GM21723 (cell line): ENCODE data around the gene IL17REL.

ENCODE experiments used
- ATAC-seq: cut with Tn5 transposase; IDR thresholded peaks from one replicate; pipeline ENCODE4 v1.9.1; 2021; ENCODE audit warnings: mild to moderate bottlenecking, moderate library complexity; ENCODE audit not compliant: unreplicated experiment

The IL17REL gene

GRCh38 chr22:49958931-49959781 lies 53.4 kb downstream of the IL17REL start:
- no peak for ATAC-seq

DNA sequence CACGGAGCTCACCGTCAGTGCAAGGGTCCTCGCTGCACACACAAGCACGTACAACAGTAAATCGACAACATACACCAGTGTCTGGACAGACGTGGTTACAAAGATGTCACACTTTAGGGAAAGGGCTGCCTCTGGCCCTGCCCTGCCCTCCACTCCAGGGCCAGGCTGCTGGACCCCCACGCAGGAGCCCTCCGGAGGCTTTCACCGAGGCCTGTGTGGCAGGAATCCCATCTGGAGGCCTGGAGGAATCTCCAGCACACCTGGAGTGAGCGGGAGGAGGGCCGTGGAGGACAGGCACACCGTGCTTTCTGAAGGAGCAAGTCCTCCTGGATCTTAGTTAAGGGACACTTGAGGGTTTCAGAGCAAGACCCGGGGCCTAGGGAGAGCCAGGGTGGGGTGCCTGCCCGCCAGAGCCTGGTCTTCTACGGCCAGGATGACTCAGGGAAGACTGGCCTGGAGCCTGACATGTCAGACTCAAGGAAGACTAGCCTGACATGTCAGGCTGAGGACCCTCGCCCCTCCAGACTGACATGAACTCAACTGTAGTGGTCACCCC lies 54.1 kb downstream of the IL17REL start:
- ATAC-seq, result no peak

DNA sequence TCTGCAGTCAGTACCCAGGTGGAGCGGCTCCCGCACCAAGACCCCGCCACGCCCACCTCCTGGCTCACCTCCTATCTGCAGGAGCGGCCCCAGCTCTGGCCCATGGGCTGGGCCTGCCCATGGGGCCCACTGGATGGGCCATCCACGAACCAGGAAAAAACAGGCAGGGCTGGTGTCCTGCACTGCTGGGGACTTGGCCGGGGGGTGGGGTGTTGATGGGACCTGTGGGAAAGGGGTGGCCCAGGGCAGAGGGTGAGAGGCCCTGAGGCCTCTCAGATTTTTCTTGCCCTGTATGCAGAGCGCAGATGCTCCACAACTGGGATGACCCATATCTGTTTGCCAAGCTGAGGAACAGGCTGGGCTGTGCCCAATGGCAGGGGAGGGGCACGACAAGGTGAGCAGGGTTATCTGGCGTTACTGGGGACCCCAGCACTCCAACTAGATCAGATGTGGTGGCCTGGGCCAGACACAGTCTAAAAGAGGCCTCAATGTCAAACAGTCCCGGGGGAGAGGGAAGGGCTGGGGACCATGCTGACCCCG lies 54.7 kb downstream of the IL17REL start:
- ATAC-seq, result no peak

DNA sequence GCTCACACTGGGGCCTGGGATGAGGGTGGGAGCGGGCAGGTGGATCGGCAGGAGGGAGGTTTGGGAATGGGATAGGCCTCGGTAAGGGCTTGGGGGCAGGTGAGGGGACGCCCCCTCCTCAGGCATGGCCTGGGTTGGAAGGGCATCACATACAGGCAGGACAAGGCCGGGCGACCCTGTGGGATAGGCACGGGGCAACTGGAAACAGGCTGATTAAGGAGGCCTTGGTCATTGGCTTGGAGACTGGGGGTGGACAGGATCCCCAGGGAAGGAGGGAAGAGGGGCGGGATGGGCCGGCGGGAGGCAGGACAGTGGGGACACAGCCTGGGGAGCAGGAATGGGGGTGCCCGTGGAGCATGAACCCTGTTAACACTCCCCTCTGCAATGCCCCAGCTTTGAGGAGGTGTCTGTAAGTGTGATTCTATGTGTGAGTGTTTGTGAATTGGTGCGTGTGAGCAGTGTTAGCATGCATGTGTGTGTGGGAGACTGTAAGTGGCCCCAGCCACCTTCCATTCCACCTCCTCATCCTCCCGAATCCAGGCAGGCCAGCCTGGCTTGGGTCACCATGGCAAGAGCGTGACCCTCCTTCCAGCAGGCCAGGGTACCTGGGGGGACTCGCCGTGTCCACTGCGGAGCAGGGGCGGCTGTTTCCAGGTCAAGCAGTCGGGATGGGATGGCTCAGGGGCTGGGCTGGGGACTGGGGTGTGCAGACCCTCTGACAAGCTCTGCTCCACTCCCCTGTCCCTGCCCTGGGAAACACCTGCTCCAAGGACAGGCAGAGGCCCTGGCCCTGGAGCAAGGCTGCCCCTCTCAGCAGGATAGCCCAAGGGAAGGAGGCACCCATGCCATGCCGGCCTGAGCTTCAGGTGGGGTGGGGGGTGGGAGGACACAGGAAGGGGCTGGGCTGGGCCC lies 55.4 kb downstream of the IL17REL start:
- no peak for ATAC-seq

DNA sequence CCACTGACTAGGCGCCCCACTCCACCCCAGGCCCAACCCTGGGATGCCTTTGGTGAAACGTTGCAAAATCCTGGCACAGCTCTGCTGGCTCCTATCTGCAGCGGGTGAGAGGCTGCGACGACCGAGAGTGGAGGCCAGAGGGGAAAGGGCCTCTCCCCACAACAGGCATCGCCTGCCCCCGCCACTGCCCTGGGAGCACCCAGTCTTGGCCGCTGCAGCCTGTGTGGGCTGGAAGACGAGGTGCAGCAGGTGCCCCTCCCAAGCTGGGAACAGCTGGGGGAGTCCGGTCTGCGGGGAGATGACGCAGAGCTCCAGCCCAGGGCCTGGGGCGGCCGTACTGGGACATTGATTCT lies 56.2 kb downstream of the IL17REL start:
- ATAC-seq, result no peak

DNA sequence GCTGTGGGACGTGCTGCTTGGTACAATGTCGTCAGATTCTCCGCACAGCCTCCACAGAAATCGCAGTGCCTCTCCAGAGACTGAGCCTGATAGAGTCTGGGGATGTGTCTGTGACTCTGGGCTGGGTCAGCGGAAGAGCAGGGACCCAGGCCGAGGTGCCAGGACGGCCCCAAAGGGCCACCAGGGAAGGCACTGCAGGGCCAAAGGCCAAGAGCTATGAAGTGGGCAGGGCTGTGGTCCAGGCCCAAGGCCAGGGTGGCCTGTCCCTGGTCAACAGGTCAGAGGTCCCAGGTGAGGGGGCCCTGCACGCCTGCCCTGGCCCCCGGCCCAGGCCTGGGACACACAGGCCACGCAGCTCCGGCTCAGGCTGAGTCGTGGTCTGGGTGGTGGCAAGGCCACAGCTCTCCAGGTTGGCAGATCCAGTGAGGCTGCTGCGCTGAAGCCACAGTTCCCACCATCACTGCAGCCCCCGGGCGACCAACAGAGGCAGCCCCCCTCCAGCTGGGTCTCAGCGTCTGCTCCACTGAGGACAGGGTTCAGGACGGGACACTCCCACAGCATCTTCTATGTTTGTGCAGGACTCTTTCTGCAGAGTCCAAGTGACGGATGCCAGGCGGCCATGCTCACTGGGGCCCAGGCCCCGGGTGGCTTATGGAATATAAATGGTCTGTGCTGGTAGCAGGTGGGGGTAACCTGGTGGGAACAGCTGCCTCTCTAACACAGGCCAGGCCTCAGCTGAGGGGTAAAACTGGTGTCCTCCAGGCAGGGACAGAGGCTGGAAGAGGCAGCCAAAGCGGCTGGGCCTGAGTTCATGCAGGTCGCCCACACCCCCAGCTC lies 56.8 kb downstream of the IL17REL start:
- no peak for ATAC-seq

- ATAC-seq, result no peak
Measured at GRCh38 chr22:49954991-49955580, 57.5 kb downstream of the IL17REL start.

GRCh38 chr22:49954354-49954753 lies 58.2 kb downstream of the IL17REL start:
- no peak for ATAC-seq

- no peak for ATAC-seq
Measured at GRCh38 chr22:49953680-49954344, 58.8 kb downstream of the IL17REL start.

DNA sequence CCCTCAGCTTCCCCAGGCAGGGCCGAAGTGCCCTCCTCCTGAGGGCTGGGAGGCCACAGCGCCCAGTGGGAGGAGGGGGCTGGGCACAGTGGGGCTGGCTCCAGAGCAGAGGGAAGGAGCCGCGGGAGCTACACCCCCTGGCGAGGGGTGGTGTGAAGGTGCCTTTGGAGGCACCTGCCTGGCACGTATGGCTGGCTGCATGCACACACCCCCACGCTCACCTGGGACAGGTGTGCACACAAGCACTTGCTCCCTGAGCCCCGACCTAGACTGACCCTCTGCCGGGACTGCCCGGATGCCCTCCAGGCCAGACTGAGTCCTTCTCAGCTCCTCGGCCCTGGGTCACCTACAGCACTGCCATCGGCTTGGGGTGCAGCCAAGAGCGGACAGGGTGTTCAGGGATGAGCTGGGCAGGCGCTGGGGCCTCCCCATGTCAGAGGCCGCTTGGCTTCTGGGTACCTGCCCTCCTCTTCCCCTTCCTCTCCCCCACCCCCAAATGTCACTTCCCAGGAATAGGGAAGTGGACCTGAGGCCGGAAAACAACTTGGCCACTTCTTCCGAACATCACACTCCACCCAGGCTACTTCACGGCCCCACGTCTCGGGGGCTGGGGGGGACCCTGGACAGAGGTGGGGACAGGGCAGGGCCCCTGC lies 59.4 kb downstream of the IL17REL start:
- ATAC-seq, result no peak

GRCh38 chr22:49951986-49952896 lies 60.3 kb downstream of the IL17REL start:
- no peak for ATAC-seq

DNA sequence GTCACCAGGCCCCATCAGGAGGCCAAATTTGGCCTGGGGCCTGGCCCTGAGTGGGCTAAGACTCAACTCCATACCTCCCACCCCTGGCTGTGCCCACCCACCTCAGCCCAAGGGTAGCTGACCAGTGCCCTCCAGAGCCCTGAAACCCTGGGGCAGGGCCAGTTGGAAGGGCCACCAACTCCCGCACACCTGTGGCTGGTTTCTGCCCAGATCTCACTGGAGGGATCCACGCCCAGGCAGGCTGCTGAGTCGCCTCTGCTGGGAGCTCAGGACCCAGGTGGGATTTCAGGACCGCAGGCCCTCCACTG lies 60.9 kb downstream of the IL17REL start:
- ATAC-seq, result no peak

DNA sequence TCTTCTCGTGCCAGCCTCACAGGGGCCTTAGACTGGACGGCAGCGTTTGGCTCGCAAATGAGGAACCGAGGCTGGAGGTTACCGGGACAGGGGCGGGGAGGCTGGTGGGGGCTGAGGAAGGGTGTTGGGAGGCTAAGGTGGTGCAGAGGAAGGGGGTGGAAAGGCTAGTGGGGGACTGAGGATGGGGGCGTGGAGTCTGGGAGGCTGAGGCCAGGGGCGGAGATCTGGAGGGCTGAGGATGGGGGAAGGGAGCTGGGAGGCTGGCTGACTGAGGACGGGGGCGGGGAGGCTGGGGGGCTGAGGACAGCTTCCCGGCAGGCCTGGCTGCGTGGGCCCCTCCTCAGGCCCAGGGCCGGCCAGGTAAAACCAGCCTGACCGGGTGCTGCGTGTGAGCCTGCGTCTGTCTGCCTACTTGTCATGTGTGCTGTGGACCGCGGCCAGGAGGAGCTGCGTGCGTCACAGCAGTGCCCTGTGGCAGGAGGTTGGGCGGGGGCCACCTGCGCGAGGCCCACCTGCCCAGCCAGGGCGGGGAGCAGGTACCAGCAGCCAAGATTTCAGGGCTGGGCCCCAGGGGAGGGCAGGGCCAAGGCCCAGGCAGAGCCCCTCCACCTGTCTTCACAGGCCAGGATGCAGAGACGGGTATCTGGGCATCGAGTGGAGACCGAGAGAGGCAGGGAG lies 61.4 kb downstream of the IL17REL start:
- ATAC-seq, result no peak

DNA sequence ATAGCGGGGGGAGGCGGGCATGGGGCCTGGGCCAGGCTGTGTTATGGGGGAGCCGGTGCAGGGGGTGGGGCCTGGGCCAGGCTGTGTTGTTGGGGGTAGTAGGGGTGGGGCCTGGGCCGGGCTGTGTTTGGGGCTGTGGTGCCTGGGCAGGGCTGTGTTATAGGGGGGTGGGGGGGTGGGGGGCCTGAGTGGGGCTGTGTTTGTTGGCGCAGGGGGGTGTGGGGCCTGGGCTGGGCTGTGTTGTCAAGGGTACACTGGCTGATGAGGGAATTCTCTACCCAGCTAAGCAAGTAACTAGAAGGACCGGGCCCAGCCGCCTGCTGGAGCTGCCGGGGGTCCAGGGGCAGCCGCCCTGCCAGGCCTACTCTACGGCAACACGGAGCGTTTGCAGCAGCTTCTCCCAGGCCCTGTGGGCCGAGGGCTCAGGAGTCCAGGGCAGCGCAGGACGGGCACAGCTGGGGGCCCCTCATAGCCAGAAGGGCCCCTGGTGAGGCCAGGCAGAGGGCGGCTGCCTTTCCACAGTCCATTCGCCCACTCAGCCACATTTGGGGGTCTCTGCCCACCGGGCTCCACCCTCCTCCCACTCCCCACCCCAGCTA lies 62.1 kb downstream of the IL17REL start:
- ATAC-seq, result no peak

DNA sequence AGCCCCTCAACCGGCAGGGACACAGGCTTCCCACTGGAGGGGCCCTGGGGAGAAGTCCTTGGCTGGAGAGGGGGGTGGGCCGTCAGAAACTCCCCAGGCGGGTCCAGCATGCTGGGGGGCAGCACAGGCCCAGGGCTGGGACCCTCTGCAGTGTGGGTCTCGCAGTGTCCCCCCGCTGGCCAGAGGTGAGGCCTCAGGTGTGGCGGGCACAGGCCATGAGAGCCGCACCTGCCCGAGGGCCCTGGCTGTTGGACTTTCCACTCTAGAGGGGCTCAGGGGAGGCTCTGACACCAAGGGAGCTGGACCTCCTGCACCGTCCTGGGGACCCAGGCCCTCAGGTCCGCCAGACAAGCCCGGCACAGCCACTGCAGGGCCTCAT lies 62.7 kb downstream of the IL17REL start:
- ATAC-seq, result no peak

DNA sequence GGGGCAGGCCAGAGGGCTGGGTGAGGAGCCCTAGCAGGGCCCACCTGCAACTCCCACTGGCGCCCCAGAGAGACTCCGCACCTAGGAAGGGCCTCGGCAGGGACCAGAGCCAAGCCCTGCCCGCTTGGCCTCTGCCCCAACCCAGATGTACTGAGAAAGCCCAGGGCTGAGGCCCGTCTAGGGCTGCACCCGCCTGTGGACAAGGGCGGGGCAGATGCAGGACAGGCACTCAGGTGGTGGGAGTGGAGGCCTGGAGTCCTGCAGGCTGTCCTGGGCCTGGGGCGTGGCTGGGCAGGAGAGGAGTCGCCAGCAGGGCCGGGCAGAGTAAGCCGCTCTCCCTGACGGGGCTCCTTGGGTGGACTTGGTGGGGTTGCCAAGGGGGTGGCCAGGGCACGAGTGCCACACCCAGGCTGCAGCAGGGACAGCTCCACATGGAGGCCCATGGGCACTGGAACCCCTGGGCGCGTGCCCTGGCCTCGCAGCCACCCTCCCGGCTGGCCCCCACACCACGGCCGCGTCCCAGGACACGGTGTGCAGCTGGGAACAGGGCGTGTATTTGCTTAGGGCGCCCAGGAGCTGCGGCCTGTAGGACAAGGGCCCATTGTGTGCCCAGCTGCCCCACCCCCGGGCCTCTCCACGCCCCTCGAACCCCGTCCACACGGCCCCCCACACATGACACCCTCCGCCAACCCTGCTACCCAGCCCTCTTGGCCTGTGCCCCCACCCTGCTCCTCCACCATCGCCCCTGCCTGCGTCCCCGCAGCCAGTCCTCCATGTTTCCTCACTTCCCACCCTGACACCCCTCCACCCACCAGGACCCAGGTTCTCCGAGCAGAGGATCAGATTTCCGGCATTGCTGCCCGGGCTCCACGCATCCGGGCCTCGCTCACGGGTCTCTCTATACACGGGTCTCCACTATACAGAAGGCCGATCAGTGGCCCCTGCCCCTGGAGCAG lies 63.3 kb downstream of the IL17REL start:
- ATAC-seq, result no peak
